ENCODE measurements around the gene ZBTB46. TPM values are rescaled to one million over a fixed set of nuclear protein-coding genes. Genes with fewer than 3 reads are reported as not detected.

Gene ZBTB46
- total RNA-seq, 1 experiment from 2014 or later, result 1.1 TPM

DNA sequence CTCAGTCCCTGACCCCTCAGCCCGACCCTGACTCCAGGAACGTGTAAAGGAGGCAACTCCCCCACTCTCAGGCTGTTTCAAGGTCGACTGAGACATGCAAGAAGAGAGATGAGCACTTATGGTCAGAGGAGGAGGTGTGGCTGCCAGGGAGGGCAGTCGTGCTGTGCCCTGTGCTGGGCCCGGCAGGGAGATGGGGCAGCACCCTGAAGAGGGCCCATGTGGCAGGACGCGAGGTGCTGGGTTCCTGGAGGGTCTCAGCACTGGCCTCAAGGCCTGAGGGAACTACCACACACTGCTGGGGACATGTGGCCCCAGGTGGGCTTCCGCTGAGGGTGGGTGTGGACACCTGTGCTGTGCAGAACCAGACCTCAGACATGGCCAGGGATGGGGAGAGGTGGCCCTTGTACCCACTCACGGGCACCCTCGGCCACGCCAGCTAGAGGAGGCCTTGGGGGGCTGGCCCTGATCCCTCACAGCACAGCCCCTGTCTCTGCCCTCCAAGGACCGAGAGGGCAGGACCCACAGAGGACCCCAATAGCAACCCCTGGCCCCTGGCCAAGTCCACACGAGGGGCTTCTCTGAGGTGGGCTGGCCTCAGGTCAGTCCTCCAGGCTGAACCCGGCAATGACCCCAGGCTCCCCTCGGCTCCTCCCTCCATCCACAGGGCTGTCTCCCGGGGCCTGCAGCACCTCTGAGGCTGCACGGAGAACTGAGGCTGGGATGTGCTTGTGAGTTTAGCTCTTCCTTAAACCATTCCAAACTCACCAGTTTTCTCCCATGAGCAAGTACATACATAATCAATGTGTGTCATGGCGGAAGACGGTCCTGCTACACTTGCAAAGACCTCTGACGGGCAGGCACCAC lies 82.8 kb downstream of the ZBTB46 start:
- no peaks in the 10 kb centered on the region for H3K9me3 ChIP-seq (ENCODE audit: low read depth, low read length, poor library complexity, severe bottlenecking)
- no peak overlapping the region for H3K27ac ChIP-seq (ENCODE audit: low read depth, low read length, poor library complexity, severe bottlenecking)
- H3K4me1 ChIP-seq (ENCODE audit: insufficient read depth, low read length, poor library complexity, severe bottlenecking), result no peaks in the 10 kb centered on the region
- ChIA-PET CTCF (no interaction called here), POLR2A (ENCODE audit: low non-redundant PET) (no interaction called here)
- H3K36me3 ChIP-seq (ENCODE audit: insufficient read depth, low read length, poor library complexity, severe bottlenecking), result peaks cover 7% of the 10 kb centered on the region
- no peak overlapping the region for H3K4me3 ChIP-seq (ENCODE audit: low read depth, low read length, poor library complexity, severe bottlenecking)
- H3K27me3 ChIP-seq (replicated peaks; ENCODE audit: insufficient read depth, low read depth, low read length, poor library complexity), result no peaks in the 10 kb centered on the region
- no peak for TF ChIP-seq EZH2 (IDR thresholded peaks at IDR 0.05; ENCODE audit: borderline replicate concordance, low read depth, low read length, poor library complexity, severe bottlenecking)
- no peak for TF ChIP-seq CTCF (conservative IDR thresholded peaks at IDR 0.05; ENCODE audit: low read depth, low read length)
- intact Hi-C loops (cut with micrococcal nuclease; ENCODE audit: unreplicated experiment), result no loop called here
- BruUV-seq (replicated peaks), result no TSS peak
- no peak for DNase-seq (ENCODE audit: low spot score)

- Histone ChIP-seq H3K4me1 (ENCODE audit: insufficient read depth, low read length, poor library complexity, severe bottlenecking) (no peaks in the 10 kb centered on the region), H3K27ac (ENCODE audit: low read depth, low read length, poor library complexity, severe bottlenecking) (no peak overlapping the region), H3K27me3 (replicated peaks; ENCODE audit: insufficient read depth, low read depth, low read length, poor library complexity) (no peaks in the 10 kb centered on the region), H3K36me3 (ENCODE audit: insufficient read depth, low read length, poor library complexity, severe bottlenecking) (peaks cover 10% of the 10 kb centered on the region), H3K4me3 (ENCODE audit: low read depth, low read length, poor library complexity, severe bottlenecking) (no peak overlapping the region), H3K9me3 (ENCODE audit: low read depth, low read length, poor library complexity, severe bottlenecking) (no peaks in the 10 kb centered on the region)
- intact Hi-C loops (cut with micrococcal nuclease; ENCODE audit: unreplicated experiment), result no loop called here
- no peak for TF ChIP-seq EZH2 (IDR thresholded peaks at IDR 0.05; ENCODE audit: borderline replicate concordance, low read depth, low read length, poor library complexity, severe bottlenecking)
- no peak for TF ChIP-seq CTCF (conservative IDR thresholded peaks at IDR 0.05; ENCODE audit: low read depth, low read length)
- POLR2A ChIA-PET (ENCODE audit: low non-redundant PET), result no interaction called here
- no TSS peak for BruUV-seq (replicated peaks)
- CTCF ChIA-PET, result no interaction called here
- no peak for DNase-seq (ENCODE audit: low spot score)
Measured at GRCh38 chr20:63747622-63748069, 83.4 kb downstream of the ZBTB46 start.

DNA sequence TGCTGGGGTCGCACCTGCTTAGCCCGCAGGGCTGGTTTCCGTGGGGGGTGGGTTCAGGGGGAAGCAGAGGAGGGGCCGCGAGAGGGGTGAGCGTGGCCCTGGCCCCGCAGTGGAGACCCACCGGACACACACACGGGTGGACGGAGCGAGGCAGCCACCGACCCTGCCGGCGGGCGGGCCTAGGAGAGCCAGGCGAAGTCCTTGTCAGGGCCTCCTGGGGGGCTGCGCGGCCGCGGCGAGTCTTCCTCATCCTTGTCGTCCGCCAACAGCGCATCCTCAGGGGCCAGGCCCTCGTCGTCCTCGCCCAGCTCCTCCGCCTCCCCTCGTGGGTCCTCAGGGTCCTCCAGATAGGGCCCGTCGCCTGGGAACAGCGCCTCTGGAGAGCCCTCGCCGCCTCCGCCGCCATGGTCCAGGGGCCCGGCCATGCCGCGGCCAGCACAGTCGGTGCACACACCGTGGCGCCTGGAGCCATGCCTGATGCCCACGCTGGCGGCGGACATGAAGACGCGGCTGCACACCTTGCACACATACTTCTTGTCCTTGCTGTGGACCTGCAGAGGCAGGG lies 84.2 kb downstream of the ZBTB46 start:
- Histone ChIP-seq H3K9me3 (ENCODE audit: low read depth, low read length, poor library complexity, severe bottlenecking) (no peaks in the 10 kb centered on the region), H3K27me3 (replicated peaks; ENCODE audit: insufficient read depth, low read depth, low read length, poor library complexity) (no peaks in the 10 kb centered on the region), H3K27ac (ENCODE audit: low read depth, low read length, poor library complexity, severe bottlenecking) (no peak overlapping the region), H3K36me3 (ENCODE audit: insufficient read depth, low read length, poor library complexity, severe bottlenecking) (peaks cover 19% of the 10 kb centered on the region), H3K4me1 (ENCODE audit: insufficient read depth, low read length, poor library complexity, severe bottlenecking) (peaks cover 4% of the 10 kb centered on the region), H3K4me3 (ENCODE audit: low read depth, low read length, poor library complexity, severe bottlenecking) (no peak overlapping the region)
- no peak for DNase-seq (ENCODE audit: low spot score)
- TF ChIP-seq CTCF (conservative IDR thresholded peaks at IDR 0.05; ENCODE audit: low read depth, low read length) (no peak), EZH2 (IDR thresholded peaks at IDR 0.05; ENCODE audit: borderline replicate concordance, low read depth, low read length, poor library complexity, severe bottlenecking) (no peak)
- no TSS peak for BruUV-seq (replicated peaks)
- intact Hi-C loops (cut with micrococcal nuclease; ENCODE audit: unreplicated experiment), result no loop called here
- CTCF ChIA-PET, result no interaction called here
- POLR2A ChIA-PET (ENCODE audit: low non-redundant PET), result no interaction called here

Data from A673 (cell line).